GM18505 (cell line): ENCODE results near the gene SLC6A7.
"Not testable (repeated sequence)": the region's sequence is repeated elsewhere in the genome, so short reads cannot be mapped to it uniquely, and the experiment has no call there.

Experiments
- ATAC-seq: cut with Tn5 transposase; IDR thresholded peaks from one replicate; pipeline ENCODE4 v1.9.1; 2021; ENCODE audit not compliant: unreplicated experiment
- POLR2A ChIP-seq: IDR thresholded peaks from 4 replicates; pipeline ENCODE4 v1.6.1; 2011; ENCODE audit warnings: borderline replicate concordance; ENCODE audit not compliant: insufficient read depth, insufficient read length; ENCODE audit errors: extremely low read depth

The SLC6A7 gene

GRCh38 chr5:150245808-150246207 lies 55.9 kb downstream of the SLC6A7 start:
- no peak for ATAC-seq
- TF ChIP-seq POLR2A, result no peak

GRCh38 chr5:150246429-150246828 lies 56.6 kb downstream of the SLC6A7 start:
- no peak for ATAC-seq

GRCh38 chr5:150246835-150247234 lies 57.0 kb downstream of the SLC6A7 start:
- no peak for TF ChIP-seq POLR2A
- no peak for ATAC-seq

More at GRCh38 chr5:150246429-150246828, 56.6 kb downstream of the SLC6A7 start:
- no peak for TF ChIP-seq POLR2A

- TF ChIP-seq POLR2A, result no peak
- ATAC-seq, result no peak
These were observed 57.9 kb downstream of the SLC6A7 start for GRCh38 chr5:150247726-150248125.

GRCh38 chr5:150248493-150248892 lies 58.6 kb downstream of the SLC6A7 start:
- not testable (repeated sequence) for ATAC-seq

- no peak for ATAC-seq
- TF ChIP-seq POLR2A, result no peak
These were observed 59.1 kb downstream of the SLC6A7 start for GRCh38 chr5:150248946-150249345.

- no peak for ATAC-seq
- TF ChIP-seq POLR2A, result no peak
These were observed 59.9 kb downstream of the SLC6A7 start for GRCh38 chr5:150249744-150250143.

- no peak for TF ChIP-seq POLR2A
These were observed 61.6 kb downstream of the SLC6A7 start for GRCh38 chr5:150251504-150251903.

GRCh38 chr5:150252489-150252888 lies 62.6 kb downstream of the SLC6A7 start:
- ATAC-seq, result no peak
- TF ChIP-seq POLR2A, result no peak

More at GRCh38 chr5:150251504-150251903, 61.6 kb downstream of the SLC6A7 start:
- no peak for ATAC-seq

- TF ChIP-seq POLR2A, result no peak
- ATAC-seq, result no peak
These were observed 63.8 kb downstream of the SLC6A7 start for GRCh38 chr5:150253416-150254208.

GRCh38 chr5:150254363-150254762 lies 64.5 kb downstream of the SLC6A7 start:
- ATAC-seq, result no peak

GRCh38 chr5:150254774-150255173 lies 64.9 kb downstream of the SLC6A7 start:
- TF ChIP-seq POLR2A, result no peak
- ATAC-seq, result no peak

More at GRCh38 chr5:150254363-150254762, 64.5 kb downstream of the SLC6A7 start:
- no peak for TF ChIP-seq POLR2A

- TF ChIP-seq POLR2A, result no peak
- ATAC-seq, result no peak
These were observed 66.0 kb downstream of the SLC6A7 start for GRCh38 chr5:150255659-150256409.

GRCh38 chr5:150256410-150257064 lies 66.7 kb downstream of the SLC6A7 start:
- ATAC-seq, result no peak
- TF ChIP-seq POLR2A, result no peak

- no peak for ATAC-seq
- TF ChIP-seq POLR2A, result no peak
These were observed 67.6 kb downstream of the SLC6A7 start for GRCh38 chr5:150257424-150257823.
